H1 (cell line): Measurements from ENCODE around the gene FBLN2. TPM values are rescaled to one million over a fixed set of nuclear protein-coding genes. Genes with fewer than 3 reads are reported as not detected.

Source experiments
- CTCF ChIA-PET: fragments of 300-600 bp; sonication (Branson Sonifier 250); formaldehyde crosslinking; loops from one replicate; lab custom pipeline; 2021; ENCODE audit not compliant: partially characterized antibody; lab: Charles Lee
- POLR2A ChIA-PET: fragments of 300-600 bp; sonication (Branson Sonifier 250); formaldehyde crosslinking; loops from one replicate; lab custom pipeline; 2021; ENCODE audit warnings: inconsistent platforms; ENCODE audit not compliant: partially characterized antibody; lab: Charles Lee
- DNase-seq, 2 experiments: peaks; one replicate each; pipeline versions ENCODE4 v3.0.0 to v3.0.0-alpha.2; 2010 to 2022; ENCODE audit warnings: low spot score in 2 of 2, low read depth in 1 of 2, mixed read lengths in 1 of 2
- FAIRE-seq: peaks from 2 replicates; lab custom pipeline; 2011; peaks lifted over from hg19 to GRCh38; lab: Jason Lieb, UNC
- H2AFZ ChIP-seq: 2 replicates; pipeline ENCODE4 v1.8.1; 2012; ENCODE audit warnings: low read length, inconsistent platforms
- H2AK5ac ChIP-seq: 2 replicates; pipeline ENCODE4 v1.6.1; 2013; ENCODE audit warnings: low read depth, low read length
- H2BK120ac ChIP-seq: replicated peaks from 2 replicates; pipeline ENCODE3; 2013; ENCODE audit warnings: low read depth, low read length, inconsistent platforms
- H2BK12ac ChIP-seq: 2 replicates; pipeline ENCODE4 v1.6.1; 2013; ENCODE audit warnings: low read depth, low read length
- H2BK15ac ChIP-seq: 2 replicates; pipeline ENCODE4 v1.6.1; 2013; ENCODE audit warnings: low read length
- H2BK20ac ChIP-seq: 2 replicates; pipeline ENCODE4 v1.6.1; 2013; ENCODE audit warnings: low read length
- H2BK5ac ChIP-seq: 2 replicates; pipeline ENCODE4 v1.6.1; 2013; ENCODE audit warnings: low read depth, low read length
- H3K14ac ChIP-seq: 2 replicates; pipeline ENCODE4 v1.6.1; 2013; ENCODE audit warnings: inconsistent platforms; ENCODE audit not compliant: insufficient read length
- H3K18ac ChIP-seq: 2 replicates; pipeline ENCODE4 v1.6.1; 2013; ENCODE audit warnings: low read length; ENCODE audit errors: extremely low read depth
- H3K23ac ChIP-seq: 2 replicates; pipeline ENCODE4 v1.6.1; 2013; ENCODE audit warnings: inconsistent platforms; ENCODE audit not compliant: insufficient read length
- H3K23me2 ChIP-seq: 2 replicates; pipeline ENCODE4 v1.6.1; 2013; ENCODE audit warnings: low read depth, low read length
- H3K27ac ChIP-seq: 2 replicates; pipeline ENCODE4 v1.6.1; 2011; ENCODE audit warnings: low read depth, low read length, inconsistent platforms
- H3K27me3 ChIP-seq, 4 experiments: replicated peaks in 1 of 4; 1 replicate in 1 of 4; 2 replicates in 3 of 4; pipeline versions ENCODE4 v1.6.1 to v1.8.1; 2011 to 2013; ENCODE audit warnings: low read length in 3 of 4, mild to moderate bottlenecking in 3 of 4, inconsistent platforms in 2 of 4, mixed read lengths in 2 of 4, moderate library complexity in 1 of 4; ENCODE audit not compliant: control insufficient read depth in 3 of 4, insufficient read depth in 3 of 4; ENCODE audit errors: extremely low read depth in 1 of 4
- H3K36me3 ChIP-seq, 4 experiments: 2 replicates each; pipeline versions ENCODE4 v1.6.1 to v1.8.1; 2011 to 2013; ENCODE audit warnings: mild to moderate bottlenecking in 4 of 4, low read length in 3 of 4, moderate library complexity in 2 of 4, control low read depth in 1 of 4, inconsistent platforms in 1 of 4; ENCODE audit not compliant: insufficient read depth in 4 of 4, control insufficient read depth in 2 of 4
- H3K4ac ChIP-seq: replicated peaks from 2 replicates; pipeline ENCODE3; 2013; ENCODE audit warnings: low read length, low read depth, mixed read lengths, inconsistent platforms; ENCODE audit not compliant: insufficient read length
- H3K4me1 ChIP-seq, 4 experiments: replicated peaks in 1 of 4; 1 replicate in 1 of 4; 2 replicates in 3 of 4; pipeline versions ENCODE4 v1.6.1 to v1.8.1; 2011 to 2013; ENCODE audit warnings: low read length in 3 of 4, inconsistent platforms in 2 of 4, mixed read lengths in 1 of 4; ENCODE audit not compliant: insufficient read depth in 4 of 4, control insufficient read depth in 3 of 4
- H3K4me2 ChIP-seq, 2 experiments: 2 replicates each; pipeline versions ENCODE4 v1.6.1 to v1.8.1; 2011 to 2013; ENCODE audit warnings: low read depth in 2 of 2, low read length in 2 of 2, control low read depth in 1 of 2, inconsistent platforms in 1 of 2, mild to moderate bottlenecking in 1 of 2; ENCODE audit not compliant: insufficient read depth in 1 of 2
- H3K4me3 ChIP-seq, 4 experiments: fragments of 200-600, 300-600 bp in 1 of 4; sonication (generic), shearing (Covaris generic), sonication (Bioruptor Twin) in 1 of 4; 2 replicates each; pipeline versions ENCODE4 v1.5.1 to v1.8.1; 2011 to 2016; ENCODE audit warnings: low read length in 4 of 4, low read depth in 3 of 4, control low read depth in 2 of 4, inconsistent platforms in 2 of 4, mild to moderate bottlenecking in 2 of 4, mixed read lengths in 1 of 4, moderate library complexity in 1 of 4; ENCODE audit not compliant: insufficient read depth in 2 of 4; ENCODE audit errors: extremely low read depth in 1 of 4
- H3K56ac ChIP-seq: replicated peaks from 2 replicates; pipeline ENCODE3; 2013; ENCODE audit warnings: low read depth, mild to moderate bottlenecking, mixed read lengths, low read length, inconsistent platforms; ENCODE audit not compliant: insufficient read length
- H3K79me1 ChIP-seq: 2 replicates; pipeline ENCODE4 v1.6.1; 2013; ENCODE audit warnings: low read depth, low read length, control low read depth
- H3K79me2 ChIP-seq, 2 experiments: 2 replicates each; pipeline versions ENCODE4 v1.6.1 to v1.8.1; 2012 to 2013; ENCODE audit warnings: low read length in 2 of 2, mild to moderate bottlenecking in 2 of 2, inconsistent platforms in 1 of 2; ENCODE audit not compliant: insufficient read depth in 2 of 2, control insufficient read depth in 1 of 2
- H3K9ac ChIP-seq, 4 experiments: replicated peaks in 1 of 4; 1 replicate in 1 of 4; 2 replicates in 3 of 4; pipeline versions ENCODE4 v1.6.1 to v1.8.1; 2011 to 2013; ENCODE audit warnings: low read depth in 3 of 4, low read length in 3 of 4, control low read depth in 2 of 4, mild to moderate bottlenecking in 2 of 4, moderate library complexity in 2 of 4, inconsistent platforms in 1 of 4; ENCODE audit errors: extremely low read depth in 1 of 4
- H3K9me3 ChIP-seq, 2 experiments: 2 replicates each; pipeline versions ENCODE4 v1.6.1 to v1.8.1; 2012 to 2013; ENCODE audit warnings: mild to moderate bottlenecking in 2 of 2, moderate library complexity in 2 of 2, control low read depth in 1 of 2, inconsistent platforms in 1 of 2, low read depth in 1 of 2, low read length in 1 of 2, mixed read lengths in 1 of 2; ENCODE audit not compliant: insufficient read depth in 2 of 2
- H4K20me1 ChIP-seq, 2 experiments: replicated peaks in 1 of 2; 2 replicates each; pipeline versions ENCODE3 to v1.8.1; 2011 to 2013; ENCODE audit warnings: inconsistent platforms in 2 of 2, low read length in 2 of 2, mild to moderate bottlenecking in 1 of 2; ENCODE audit not compliant: insufficient read depth in 2 of 2, control insufficient read depth in 1 of 2
- H4K5ac ChIP-seq: 2 replicates; pipeline ENCODE4 v1.6.1; 2013; ENCODE audit warnings: low read length, low read depth, mixed read lengths, inconsistent platforms; ENCODE audit not compliant: insufficient read length
- H4K8ac ChIP-seq: 2 replicates; pipeline ENCODE4 v1.8.0; 2013; ENCODE audit warnings: mild to moderate bottlenecking, moderate library complexity, low read length, inconsistent platforms; ENCODE audit not compliant: insufficient read depth; ENCODE audit errors: extremely low read depth
- H4K91ac ChIP-seq: replicated peaks from 2 replicates; pipeline ENCODE3; 2013; ENCODE audit warnings: low read length, mixed read lengths, inconsistent platforms; ENCODE audit not compliant: insufficient read length
- E2F6 ChIP-seq: IDR thresholded peaks from 2 replicates; pipeline ENCODE4 v1.6.1; 2012; ENCODE audit warnings: inconsistent platforms
- EP300 ChIP-seq, 2 experiments: IDR thresholded peaks; 1 replicate in 1 of 2; 2 replicates in 1 of 2; pipeline ENCODE4 v1.6.1; 2011 to 2012; ENCODE audit warnings: low read depth in 2 of 2, low read length in 2 of 2, mild to moderate bottlenecking in 2 of 2, borderline replicate concordance in 1 of 2, inconsistent platforms in 1 of 2, moderate library complexity in 1 of 2
- HDAC2 ChIP-seq, 2 experiments: fragments of 300-600 bp in 1 of 2; sonication (generic) in 1 of 2; IDR thresholded peaks; 2 replicates each; pipeline ENCODE4 v1.6.1; 2011 to 2012; ENCODE audit warnings: low read depth in 2 of 2, low read length in 2 of 2, mild to moderate bottlenecking in 2 of 2, moderate library complexity in 2 of 2, borderline replicate concordance in 1 of 2, inconsistent platforms in 1 of 2
- KDM1A ChIP-seq: fragments of 200-600, 300-600 bp; sonication (generic); IDR thresholded peaks from 2 replicates; pipeline ENCODE4 v1.7.1; 2016; ENCODE audit warnings: mild to moderate bottlenecking, low read length, borderline replicate concordance
- PHF8 ChIP-seq: fragments of 200-600 bp; sonication (generic); conservative IDR thresholded peaks from 2 replicates; pipeline ENCODE4 v1.7.1; 2012; ENCODE audit warnings: low read depth, mild to moderate bottlenecking, inconsistent platforms, low read length, moderate library complexity
- RFX5 ChIP-seq: IDR thresholded peaks from 2 replicates; pipeline ENCODE4 v1.6.1; 2011; ENCODE audit warnings: low read depth, low read length, improper control_type of control experiment, borderline replicate concordance
- RXRA ChIP-seq: IDR thresholded peaks from 2 replicates; pipeline ENCODE4 v1.6.1; 2011; ENCODE audit warnings: low read depth, mild to moderate bottlenecking, low read length, moderate library complexity; ENCODE audit not compliant: insufficient read depth
- SIX5 ChIP-seq: IDR thresholded peaks from 2 replicates; pipeline ENCODE4 v1.6.1; 2011; ENCODE audit warnings: mild to moderate bottlenecking, low read depth, low read length
- SP2 ChIP-seq: IDR thresholded peaks from 2 replicates; pipeline ENCODE4 v1.6.1; 2012; ENCODE audit warnings: mild to moderate bottlenecking, low read length, inconsistent platforms
- SP4 ChIP-seq: IDR thresholded peaks from 2 replicates; pipeline ENCODE4 v1.6.1; 2012; ENCODE audit warnings: low read length, inconsistent platforms
- SRF ChIP-seq: IDR thresholded peaks from 2 replicates; pipeline ENCODE4 v1.6.1; 2011; ENCODE audit warnings: mild to moderate bottlenecking, low read depth, low read length, moderate library complexity
- SUZ12 ChIP-seq: fragments of 200-600 bp; sonication (generic); IDR thresholded peaks from 2 replicates; pipeline ENCODE4 v1.6.1; 2012; ENCODE audit warnings: mild to moderate bottlenecking, inconsistent platforms, low read length, moderate library complexity, mixed read lengths
- WGBS, 2 experiments: shearing (Covaris generic) in 1 of 2; methylation state at CpG; one replicate each; pipeline versions ENCODE4 v1.1.6 to v1.1.7; 2013 to 2015; ENCODE audit warnings: low lambda C conversion rate in 2 of 2, mixed read lengths in 2 of 2, inconsistent platforms in 1 of 2, low coverage in 1 of 2, missing lambda C conversion rate in 1 of 2; ENCODE audit not compliant: insufficient replicate concordance in 2 of 2, insufficient coverage in 1 of 2, insufficient read length in 1 of 2; ENCODE audit errors: extremely low coverage in 1 of 2, missing lambda C conversion rate in 1 of 2; 5-methylcytosine and 5-hydroxymethylcytosine counted together
- polyA plus RNA-seq, 7 experiments: library from polyadenylated mRNA; depleted of rRNA in 3 of 7; stranded (reverse) in 5 of 7; unstranded in 2 of 7; fragments of >200 nt in 5 of 7; fragments of 200-250 nt in 2 of 7; gene quantifications; 1 replicate in 5 of 7; 2 replicates in 1 of 7; 4 replicates in 1 of 7; pipeline versions ENCODE4 v1.2.1 to v1.2.3, GENCODE V29; 2011 to 2013; ENCODE audit warnings: missing spikeins in 2 of 7, mixed read lengths in 2 of 7
- total RNA-seq: library from RNA; stranded (reverse); fragmentation: NEBNext Ultra II Directional; extraction: Animal tissue kit (Norgen Biotek cat#: 25700); gene quantifications from 2 replicates; pipeline ENCODE4 v1.2.1, GENCODE V29; 2021

Gene FBLN2
- total and polyA plus RNA-seq, 2 of the 8 experiments (the other 6 are each of a cell fraction or from before 2014, with no cell fraction given): 17.4 to 24.2 TPM

GRCh38 chr3:13671482-13672233, 122.7 kb downstream of the FBLN2 start:
- 87% methylated on average over 10 of the region's 10 CpGs; no CpG with 5 or more reads in 1 of the 2 experiments for WGBS, 2 experiments
- FAIRE-seq (no peak), DNase-seq (no peak)
- H4K8ac ChIP-seq: no peak overlapping the region
- no peak overlapping the region for H2AK5ac ChIP-seq
- H3K79me2 ChIP-seq: no peaks in the 10 kb centered on the region
- no peak overlapping the region for H2BK15ac ChIP-seq
- no peak overlapping the region for H3K9ac ChIP-seq
- no peak overlapping the region for H3K27ac ChIP-seq
- no peak overlapping the region for H2AFZ ChIP-seq
- no peak overlapping the region for H4K5ac ChIP-seq
- H3K23ac ChIP-seq: no peak overlapping the region
- no peak overlapping the region for H3K18ac ChIP-seq
- H2BK12ac ChIP-seq: no peak overlapping the region
- no peak overlapping the region for H3K56ac ChIP-seq
- no peaks in the 10 kb centered on the region for H3K36me3 ChIP-seq
- no peaks in the 10 kb centered on the region for H4K20me1 ChIP-seq
- H2BK20ac ChIP-seq: no peak overlapping the region
- H3K23me2 ChIP-seq: no peaks in the 10 kb centered on the region
- H3K4me2 ChIP-seq: no peak overlapping the region
- no peak overlapping the region for H2BK5ac ChIP-seq
- no peak overlapping the region for H3K4me3 ChIP-seq
- CTCF ChIA-PET: interaction anchor here (0.6 to 34.9 kb wide), 12 partner anchors 12 to 212 kb away, joined by 3 to 765 read pairs (median 4); partner anchors contain the start of gene WNT7A
- no peak overlapping the region for H3K4ac ChIP-seq
- no peak overlapping the region for H4K91ac ChIP-seq
- no peaks in the 10 kb centered on the region for H3K27me3 ChIP-seq
- no peaks in the 10 kb centered on the region for H3K79me1 ChIP-seq
- H3K14ac ChIP-seq: no peak overlapping the region
- no peaks in the 10 kb centered on the region for H3K4me1 ChIP-seq
- H3K9me3 ChIP-seq: no peaks in the 10 kb centered on the region
- POLR2A ChIA-PET: no interaction called here
- no peak overlapping the region for H2BK120ac ChIP-seq
- TF ChIP-seq SUZ12: no peak
- TF ChIP-seq HDAC2 (IDR thresholded peaks at IDR 0.05; ENCODE audit: borderline replicate concordance in 1 of 2, low read depth in 2 of 2, low read length in 2 of 2): no peak
- TF ChIP-seq PHF8: no peak
- TF ChIP-seq RFX5: no peak
- no peak for TF ChIP-seq E2F6
- no peak for TF ChIP-seq SRF
- no peak for TF ChIP-seq SP4
- TF ChIP-seq KDM1A: no peak
- TF ChIP-seq EP300 (IDR thresholded peaks at IDR 0.05; ENCODE audit: borderline replicate concordance in 1 of 2, low read depth in 2 of 2, low read length in 2 of 2): no peak
- TF ChIP-seq SIX5: no peak
- no peak for TF ChIP-seq RXRA
- no peak for TF ChIP-seq SP2
